Neutrophil (primary cell): ENCODE measurements around the gene EPHX1.

Experiments
- H3K27ac ChIP-seq: fragments of 200-600 bp; sonication (generic); 2 replicates; pipeline ENCODE4 v1.5.1; 2016; ENCODE audit warnings: mild to moderate bottlenecking, moderate library complexity
- H3K27me3 ChIP-seq: fragments of 200-600 bp; sonication (generic); 2 replicates; pipeline ENCODE4 v1.6.0; 2016; ENCODE audit warnings: mild to moderate bottlenecking
- H3K36me3 ChIP-seq: fragments of 200-600 bp; sonication (generic); 2 replicates; pipeline ENCODE4 v1.5.1; 2017
- H3K4me1 ChIP-seq, 2 experiments: fragments of 200-600 bp in 1 of 2; sonication (generic) in 1 of 2; 1 replicate in 1 of 2; 2 replicates in 1 of 2; pipeline versions ENCODE4 v1.5.1 to v1.6.1; 2013 to 2016; ENCODE audit warnings: low read depth in 1 of 2, low read length in 1 of 2, mild to moderate bottlenecking in 1 of 2, moderate library complexity in 1 of 2; ENCODE audit not compliant: control insufficient read depth in 1 of 2, insufficient read depth in 1 of 2
- H3K4me3 ChIP-seq, 2 experiments: fragments of 200-600 bp in 1 of 2; sonication (generic) in 1 of 2; 1 replicate in 1 of 2; 2 replicates in 1 of 2; pipeline ENCODE4 v1.5.1; 2013 to 2016; ENCODE audit warnings: low read depth in 1 of 2, low read length in 1 of 2, mild to moderate bottlenecking in 1 of 2, moderate library complexity in 1 of 2
- H3K9me3 ChIP-seq: fragments of 200-600 bp; sonication (generic); 2 replicates; pipeline ENCODE4 v1.5.1; 2016
- CTCF ChIP-seq: fragments of 200-600 bp; sonication (generic); IDR thresholded peaks from 2 replicates; pipeline ENCODE4 v1.5.1; 2016; ENCODE audit warnings: antibody characterized with exemption

EPHX1 gene

GRCh38 chr1:225820522-225821120 is 10.7 kb downstream of the EPHX1 start:
- Histone ChIP-seq H3K27ac (no peak overlapping the region), H3K27me3 (no peaks in the 10 kb centered on the region), H3K4me3 (no peak overlapping the region), H3K9me3 (no peaks in the 10 kb centered on the region), H3K36me3 (no peaks in the 10 kb centered on the region), H3K4me1 (no peaks in the 10 kb centered on the region)
- TF ChIP-seq CTCF, result no peak

- Histone ChIP-seq H3K4me3 (no peak overlapping the region), H3K4me1 (no peaks in the 10 kb centered on the region), H3K9me3 (no peaks in the 10 kb centered on the region), H3K36me3 (no peaks in the 10 kb centered on the region), H3K27ac (no peak overlapping the region), H3K27me3 (no peaks in the 10 kb centered on the region)
- no peak for TF ChIP-seq CTCF
These were observed 12.9 kb downstream of the EPHX1 start for GRCh38 chr1:225822655-225823403.

- H3K27ac ChIP-seq, result no peak overlapping the region
These were observed 13.9 kb downstream of the EPHX1 start for GRCh38 chr1:225823811-225824261.

DNA sequence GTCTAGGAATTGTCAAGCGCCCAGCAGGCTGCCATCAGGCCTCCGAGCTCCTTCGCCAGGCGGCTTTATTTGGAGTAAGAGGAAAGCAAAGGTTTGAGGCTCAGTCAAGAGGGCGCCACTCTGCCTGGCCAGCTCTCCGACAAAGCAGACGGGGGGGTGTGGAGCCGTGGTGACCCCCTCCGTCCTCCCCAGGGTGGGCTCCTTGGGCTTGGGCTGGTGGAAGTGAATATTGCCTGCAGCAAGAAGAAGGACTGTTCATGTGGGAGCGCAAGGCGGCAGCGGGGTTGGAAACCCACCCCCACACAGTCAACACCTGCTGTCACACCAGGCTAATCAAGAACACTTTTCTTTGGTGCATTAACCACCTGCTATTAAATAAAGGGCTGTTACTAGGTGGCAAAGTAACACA is 14.6 kb downstream of the EPHX1 start:
- H3K27me3 ChIP-seq, result no peaks in the 10 kb centered on the region
- H3K36me3 ChIP-seq, result no peaks in the 10 kb centered on the region
- no peak for TF ChIP-seq CTCF
- H3K4me3 ChIP-seq, result no peak overlapping the region
- H3K9me3 ChIP-seq, result no peaks in the 10 kb centered on the region
- no peak overlapping the region for H3K27ac ChIP-seq
- H3K4me1 ChIP-seq, result no peaks in the 10 kb centered on the region

More at GRCh38 chr1:225823811-225824261, 13.9 kb downstream of the EPHX1 start:
- Histone ChIP-seq H3K27me3 (no peaks in the 10 kb centered on the region), H3K4me3 (no peak overlapping the region), H3K9me3 (no peaks in the 10 kb centered on the region), H3K36me3 (no peaks in the 10 kb centered on the region), H3K4me1 (no peaks in the 10 kb centered on the region)
- no peak for TF ChIP-seq CTCF

- H3K27ac ChIP-seq, result no peak overlapping the region
- no peaks in the 10 kb centered on the region for H3K9me3 ChIP-seq
- no peaks in the 10 kb centered on the region for H3K36me3 ChIP-seq
- no peaks in the 10 kb centered on the region for H3K4me1 ChIP-seq
- no peak for TF ChIP-seq CTCF
- no peak overlapping the region for H3K4me3 ChIP-seq
- no peaks in the 10 kb centered on the region for H3K27me3 ChIP-seq
These were observed 15.2 kb downstream of the EPHX1 start for GRCh38 chr1:225825078-225825477.
